ENCODE measurements around the gene IQGAP1. TPM values are rescaled to one million over a fixed set of nuclear protein-coding genes. Genes with fewer than 3 reads are reported as not detected.
"Not testable (repeated sequence)": the region's sequence is repeated elsewhere in the genome, so short reads cannot be mapped to it uniquely, and the experiment has no call there.

The IQGAP1 gene
- total RNA-seq, 1 donor from 2014 or later = 260 TPM

GRCh38 chr15:90407871-90408317 is 19.9 kb downstream of the IQGAP1 start:
- no peak for DNase-seq (ENCODE audit: low spot score)

GRCh38 chr15:90408657-90409056 is 20.6 kb downstream of the IQGAP1 start:
- no peak for DNase-seq (ENCODE audit: low spot score)

- not testable (repeated sequence) for DNase-seq (ENCODE audit: low spot score)
These were observed 21.5 kb downstream of the IQGAP1 start for GRCh38 chr15:90409587-90409986.

- DNase-seq (ENCODE audit: low spot score) = not testable (repeated sequence)
These were observed 22.3 kb downstream of the IQGAP1 start for GRCh38 chr15:90410316-90410715.

- no peak for DNase-seq (ENCODE audit: low spot score)
These were observed 23.1 kb downstream of the IQGAP1 start for GRCh38 chr15:90411176-90411575.

- DNase-seq (ENCODE audit: low spot score) = peak; percentile 81
These were observed 24.5 kb downstream of the IQGAP1 start for GRCh38 chr15:90412356-90413194.

- no peak for DNase-seq (ENCODE audit: low spot score)
These were observed 25.7 kb downstream of the IQGAP1 start for GRCh38 chr15:90413411-90414379.

GRCh38 chr15:90414408-90415028 is 26.5 kb downstream of the IQGAP1 start:
- no peak for DNase-seq (ENCODE audit: low spot score)

GRCh38 chr15:90416052-90416451 is 28.0 kb downstream of the IQGAP1 start:
- DNase-seq (ENCODE audit: low spot score) = not testable (repeated sequence)

GRCh38 chr15:90418627-90419026 is 30.6 kb downstream of the IQGAP1 start:
- DNase-seq (ENCODE audit: low spot score) = no peak

- DNase-seq (ENCODE audit: low spot score) = no peak
These were observed 31.2 kb downstream of the IQGAP1 start for GRCh38 chr15:90419206-90419605.

- DNase-seq (ENCODE audit: low spot score) = no peak
These were observed 31.8 kb downstream of the IQGAP1 start for GRCh38 chr15:90419738-90420406.

- DNase-seq (ENCODE audit: low spot score) = no peak
These were observed 32.4 kb downstream of the IQGAP1 start for GRCh38 chr15:90420451-90420850.

GRCh38 chr15:90421527-90421926 is 33.5 kb downstream of the IQGAP1 start:
- no peak for DNase-seq (ENCODE audit: low spot score)

- DNase-seq (ENCODE audit: low spot score) = no peak
These were observed 34.0 kb downstream of the IQGAP1 start for GRCh38 chr15:90422043-90422442.

- DNase-seq (ENCODE audit: low spot score) = no peak
These were observed 34.9 kb downstream of the IQGAP1 start for GRCh38 chr15:90422936-90423335.

GRCh38 chr15:90423801-90424319 is 35.8 kb downstream of the IQGAP1 start:
- no peak for DNase-seq (ENCODE audit: low spot score)

GRCh38 chr15:90425726-90426346 is 37.8 kb downstream of the IQGAP1 start:
- DNase-seq (ENCODE audit: low spot score) = no peak

- DNase-seq (ENCODE audit: low spot score) = no peak
These were observed 39.1 kb downstream of the IQGAP1 start for GRCh38 chr15:90427185-90427584.

GRCh38 chr15:90432253-90432652 is 44.2 kb downstream of the IQGAP1 start:
- no peak for DNase-seq (ENCODE audit: low spot score)
